Kidney (tissue), 14 donors: Measurements from ENCODE around the gene ABTB1. TPM values are rescaled to one million over a fixed set of nuclear protein-coding genes. Genes with fewer than 3 reads are reported as not detected.

Source experiments
- DNase-seq, 5 donors: peaks; one replicate each; pipeline ENCODE4 v3.0.0-alpha.2; 2013 to 2020
- FAIRE-seq: peaks from 2 replicates; lab custom pipeline; 2012; peaks lifted over from hg19 to GRCh38; lab: Jason Lieb, UNC
- H3K27ac ChIP-seq, 2 donors: one replicate each; pipeline ENCODE4 v1.7.0; 2013; ENCODE audit warnings: low read depth in 2 of 2, low read length in 2 of 2, inconsistent platforms in 1 of 2
- H3K27me3 ChIP-seq: one replicate; pipeline ENCODE4 v1.7.1; 2013; ENCODE audit warnings: low read length, inconsistent platforms; ENCODE audit not compliant: control insufficient read depth, insufficient read depth
- H3K36me3 ChIP-seq, 3 donors: one replicate each; pipeline versions ENCODE4 v1.7.0 to v1.7.1; 2013; ENCODE audit warnings: low read length in 3 of 3, control low read depth in 1 of 3, inconsistent platforms in 1 of 3; ENCODE audit not compliant: insufficient read depth in 3 of 3, control insufficient read depth in 2 of 3
- H3K4me1 ChIP-seq, 3 donors: one replicate each; pipeline versions ENCODE4 v1.7.0 to v1.7.1; 2013; ENCODE audit warnings: low read length in 3 of 3, inconsistent platforms in 1 of 3, low read depth in 1 of 3; ENCODE audit not compliant: control insufficient read depth in 2 of 3, insufficient read depth in 2 of 3
- H3K4me3 ChIP-seq, 3 donors: one replicate each; pipeline versions ENCODE4 v1.7.0 to v1.8.1; 2013; ENCODE audit warnings: low read length in 3 of 3, control low read depth in 1 of 3, inconsistent platforms in 1 of 3
- H3K9ac ChIP-seq, 3 donors: one replicate each; pipeline versions ENCODE4 v1.7.0 to v1.7.1; 2013; ENCODE audit warnings: low read length in 3 of 3, control low read depth in 1 of 3, inconsistent platforms in 1 of 3
- H3K9me3 ChIP-seq, 3 donors: one replicate each; pipeline versions ENCODE4 v1.7.0 to v1.7.1; 2013; ENCODE audit warnings: low read length in 3 of 3, control low read depth in 1 of 3, inconsistent platforms in 1 of 3; ENCODE audit not compliant: control insufficient read depth in 2 of 3, insufficient read depth in 1 of 3
- CTCF ChIP-seq: IDR thresholded peaks from 3 replicates; pipeline ENCODE4 v1.5.1; 2012; ENCODE audit warnings: mild to moderate bottlenecking, moderate library complexity, borderline replicate concordance; ENCODE audit not compliant: insufficient read depth; ENCODE audit errors: extremely low read depth
- intact Hi-C: fragments of 100-400 bp; cut with DNase I; formaldehyde crosslinking; loops from one replicate; pipeline ENCODE4 v1.11.1; 2022
- polyA plus RNA-seq: library from polyadenylated mRNA; stranded (reverse); fragments of 350-450 nt; fragmentation: Illumina TruSeq; extraction: RNeasy Lipid Tissue Mini Kit (QIAGEN cat#74804); gene quantifications from one replicate; pipeline ENCODE4 v1.2.3, GENCODE V29; 2014; ENCODE audit warnings: low read depth, low replicate concordance; ENCODE audit not compliant: insufficient read depth
- total RNA-seq: library from RNA; stranded (reverse); fragmentation: NEBNext Ultra II Directional; extraction: Animal tissue kit (Norgen Biotek cat#: 25700); gene quantifications from one replicate; pipeline ENCODE4 v1.2.1, GENCODE V29; 2021
- donor health status: control.
- donor health status: control.
- donor health status: control.
- donor health status: control.
- donor health status: control.
- donor health status: DM: yes; HTN: yes; CAD: no.
- donor health status: Normal renal cell carcinoma (clear cell type).

ABTB1 gene
- total and polyA plus RNA-seq, 2 donors from 2014 or later, result 29.2 to 43.2 TPM

GRCh38 chr3:127699416-127700300, 26.9 kb downstream of the ABTB1 start:
- no peak overlapping the region for H3K4me3 ChIP-seq
- no peaks in the 10 kb centered on the region for H3K36me3 ChIP-seq
- no peak overlapping the region for H3K9ac ChIP-seq
- no peaks in the 10 kb centered on the region for H3K27me3 ChIP-seq
- peaks cover 0 to 4% (median 0%) of the 10 kb centered on the region in 3 donors for H3K9me3 ChIP-seq
- H3K4me1 ChIP-seq, result peaks cover 0 to 37% (median 13%) of the 10 kb centered on the region in 3 donors
- FAIRE-seq (no peak), DNase-seq (peak in 1 of 5 donors; percentile 23)
- no peak overlapping the region for H3K27ac ChIP-seq
- intact Hi-C loops, result no loop called here
- TF ChIP-seq CTCF, result no peak

- TF ChIP-seq CTCF, result no peak
- no peak for FAIRE-seq
- H3K9ac ChIP-seq, result no peak overlapping the region
- DNase-seq, result peak in 1 of 5 donors; percentile 41
- no peaks in the 10 kb centered on the region for H3K36me3 ChIP-seq
- no peaks in the 10 kb centered on the region for H3K27me3 ChIP-seq
- no peak overlapping the region for H3K4me3 ChIP-seq
- no peak overlapping the region for H3K27ac ChIP-seq
- H3K9me3 ChIP-seq, result peaks cover 0 to 4% (median 0%) of the 10 kb centered on the region in 3 donors
- intact Hi-C loops, result no loop called here
- H3K4me1 ChIP-seq, result peaks cover 0 to 37% (median 13%) of the 10 kb centered on the region in 3 donors
Measured at GRCh38 chr3:127700406-127700805, 27.7 kb downstream of the ABTB1 start.

- no peak for TF ChIP-seq CTCF
- no peaks in the 10 kb centered on the region for H3K36me3 ChIP-seq
- H3K4me3 ChIP-seq, result no peak overlapping the region
- peaks cover 0 to 4% (median 0%) of the 10 kb centered on the region in 3 donors for H3K9me3 ChIP-seq
- peak in 2 of 5 donors; percentile 40 to 57 for DNase-seq
- peak overlapping the region in 1 of 2 donors; percentile 60 for H3K27ac ChIP-seq
- H3K27me3 ChIP-seq, result no peaks in the 10 kb centered on the region
- FAIRE-seq, result no peak
- no peak overlapping the region for H3K9ac ChIP-seq
- intact Hi-C loops, result no loop called here
- H3K4me1 ChIP-seq, result peaks cover 0 to 37% (median 13%) of the 10 kb centered on the region in 3 donors
Measured at GRCh38 chr3:127701280-127701911, 28.6 kb downstream of the ABTB1 start.
